ENCODE measurements around the gene PLOD1.

The PLOD1 gene

GRCh38 chr1:11908095-11908675 is 26.3 kb upstream of the PLOD1 start (continued):
- TF ChIP-seq ZNF398 (tag by site-specific recombination; IDR thresholded peaks at IDR 0.05) (no peak), ZNF223 (tag by site-specific recombination; IDR thresholded peaks at IDR 0.05) (no peak), GLI2 (tag by site-specific recombination; IDR thresholded peaks at IDR 0.05; ENCODE audit: borderline replicate concordance, low read depth) (no peak), ZNF521 (tag by site-specific recombination; IDR thresholded peaks at IDR 0.05) (no peak), ZNF248 (tag by site-specific recombination; IDR thresholded peaks at IDR 0.05) (no peak), ZNF624 (tag by site-specific recombination; IDR thresholded peaks at IDR 0.05) (no peak), IKZF3 (tag by site-specific recombination; IDR thresholded peaks at IDR 0.05) (no peak), REST (tag by site-specific recombination; IDR thresholded peaks at IDR 0.05) (no peak), BCL6B (tag by site-specific recombination; IDR thresholded peaks at IDR 0.05) (0 out of 2 replicates have a peak, but pooled peaks have one; percentile 4), ZNF423 (tag by site-specific recombination; IDR thresholded peaks at IDR 0.05) (no peak), SETDB1 (IDR thresholded peaks at IDR 0.05; ENCODE audit: insufficient read length, low read length) (peak; percentile 77), ZNF707 (tag by site-specific recombination; IDR thresholded peaks at IDR 0.05) (no peak), ZNF335 (tag by site-specific recombination; conservative IDR thresholded peaks at IDR 0.05) (no peak), ZEB2 (tag by site-specific recombination; IDR thresholded peaks at IDR 0.05) (peak; percentile 43), ZNF324 (tag by site-specific recombination; IDR thresholded peaks at IDR 0.05) (no peak; the same call in 1 of the 2 replicates), ZNF555 (tag by site-specific recombination; conservative IDR thresholded peaks at IDR 0.05) (no peak), ZNF768 (tag by site-specific recombination; IDR thresholded peaks at IDR 0.05) (peak; percentile 65; the same call in 1 of the 2 replicates), ZNF23 (tag by site-specific recombination; IDR thresholded peaks at IDR 0.05; ENCODE audit: borderline replicate concordance) (no peak), ZNF677 (tag by site-specific recombination; IDR thresholded peaks at IDR 0.05) (no peak), ZSCAN30 (tag by site-specific recombination; IDR thresholded peaks at IDR 0.05) (no peak), ZNF433 (tag by site-specific recombination; IDR thresholded peaks at IDR 0.05; ENCODE audit: low read depth) (no peak), ZNF580 (tag by site-specific recombination; IDR thresholded peaks at IDR 0.05) (peak; percentile 61), ZNF138 (tag by site-specific recombination; IDR thresholded peaks at IDR 0.05; ENCODE audit: borderline replicate concordance) (no peak), SP7 (tag by site-specific recombination; IDR thresholded peaks at IDR 0.05) (peak; percentile 17), SCRT2 (tag by site-specific recombination; IDR thresholded peaks at IDR 0.05) (no peak), ZNF16 (tag by site-specific recombination; IDR thresholded peaks at IDR 0.05; ENCODE audit: low read depth) (no peak), ZNF549 (tag by site-specific recombination; IDR thresholded peaks at IDR 0.05) (no peak), ZNF2 (tag by site-specific recombination; IDR thresholded peaks at IDR 0.05) (no peak), YY2 (tag by site-specific recombination; IDR thresholded peaks at IDR 0.05) (no peak), ZNF426 (tag by site-specific recombination; IDR thresholded peaks at IDR 0.05) (no peak), ZNF791 (tag by site-specific recombination; IDR thresholded peaks at IDR 0.05) (no peak), ZNF169 (tag by site-specific recombination; IDR thresholded peaks at IDR 0.05) (no peak), ZFP41 (tag by site-specific recombination; IDR thresholded peaks at IDR 0.05; ENCODE audit: borderline replicate concordance) (no peak), ZBTB26 (tag by site-specific recombination; optimal IDR thresholded peaks at IDR 0.05) (no peak)
